GM23338 (cell line): ENCODE data around the gene TPST2. TPM values are rescaled to one million over a fixed set of nuclear protein-coding genes. Genes with fewer than 3 reads are reported as not detected.

Source experiments
- ATAC-seq: fragments of 200-7000 bp; cut with Tn5 transposase; 3 replicates; pipeline ENCODE4 v1.9.1; 2020
- DNase-seq: peaks from one replicate; pipeline ENCODE4 v3.0.0-alpha.2; 2015; ENCODE audit warnings: low spot score
- H2AFZ ChIP-seq: fragments of 200-600 bp; sonication (generic); 2 replicates; pipeline ENCODE4 v1.8.0; 2016; ENCODE audit warnings: antibody characterized with exemption, mild to moderate bottlenecking, moderate library complexity
- H3F3A ChIP-seq: fragments of 200-600 bp; sonication (generic); replicated peaks from 2 replicates; pipeline ENCODE4 v1.8.0; 2017; ENCODE audit warnings: antibody characterized with exemption, mixed run types, low read depth
- H3K27ac ChIP-seq: fragments of 200-600 bp; sonication (generic); 2 replicates; pipeline ENCODE4 v1.6.1; 2016; ENCODE audit warnings: low read depth
- H3K27me3 ChIP-seq: fragments of 200-600 bp; sonication (generic); 2 replicates; pipeline ENCODE4 v1.8.0; 2016; ENCODE audit warnings: mild to moderate bottlenecking, mixed run types, moderate library complexity; ENCODE audit not compliant: insufficient read depth
- H3K36me3 ChIP-seq: fragments of 200-600 bp; sonication (generic); 2 replicates; pipeline ENCODE4 v1.8.0; 2016; ENCODE audit warnings: mild to moderate bottlenecking; ENCODE audit not compliant: insufficient read depth
- H3K4me1 ChIP-seq: fragments of 200-600 bp; sonication (generic); 2 replicates; pipeline ENCODE4 v1.8.0; 2016; ENCODE audit warnings: mild to moderate bottlenecking, moderate library complexity; ENCODE audit not compliant: insufficient read depth
- H3K4me2 ChIP-seq: fragments of 200-600 bp; sonication (generic); 2 replicates; pipeline ENCODE4 v1.7.1; 2017; ENCODE audit warnings: mixed run types
- H3K4me3 ChIP-seq: fragments of 200-600 bp; sonication (generic); 2 replicates; pipeline ENCODE4 v1.6.1; 2016; ENCODE audit warnings: mixed run types
- H3K79me2 ChIP-seq: fragments of 200-600 bp; sonication (generic); replicated peaks from 2 replicates; pipeline ENCODE4 v1.8.0; 2017; ENCODE audit warnings: mild to moderate bottlenecking; ENCODE audit not compliant: insufficient read depth
- H3K9me2 ChIP-seq: fragments of 200-600 bp; sonication (generic); 2 replicates; pipeline ENCODE4 v1.8.0; 2017; ENCODE audit not compliant: insufficient read depth
- H4K20me1 ChIP-seq: fragments of 200-600 bp; sonication (generic); replicated peaks from 2 replicates; pipeline ENCODE4 v1.8.0; 2017; ENCODE audit warnings: mild to moderate bottlenecking; ENCODE audit not compliant: insufficient read depth
- H3K27ac Mint-ChIP-seq: 2 replicates; pipeline ENCODE4 v1.8.0; 2020; ENCODE audit warnings: inconsistent platforms, mild to moderate bottlenecking, moderate library complexity, mixed read lengths
- H3K27me3 Mint-ChIP-seq: 3 replicates; pipeline ENCODE4 v1.8.0; 2022; ENCODE audit warnings: low read depth, mild to moderate bottlenecking, moderate library complexity, mixed read lengths, inconsistent platforms; ENCODE audit not compliant: insufficient read depth, poor library complexity
- H3K36me3 Mint-ChIP-seq: 3 replicates; pipeline ENCODE4 v1.8.0; 2021; ENCODE audit warnings: low read depth, mild to moderate bottlenecking, inconsistent platforms, moderate library complexity, mixed read lengths
- H3K4me1 Mint-ChIP-seq: 3 replicates; pipeline ENCODE4 v1.8.0; 2020; ENCODE audit warnings: mild to moderate bottlenecking, inconsistent platforms, mixed read lengths
- H3K4me3 Mint-ChIP-seq: 3 replicates; pipeline ENCODE4 v1.8.0; 2021; ENCODE audit warnings: moderate library complexity, mild to moderate bottlenecking, inconsistent platforms, mixed read lengths
- H3K9me3 Mint-ChIP-seq: 3 replicates; pipeline ENCODE4 v1.8.0; 2020; ENCODE audit warnings: moderate library complexity, mild to moderate bottlenecking, inconsistent platforms, mixed read lengths
- CREB1 ChIP-seq: fragments of 250-450 bp; sonication (Bioruptor Pico); IDR thresholded peaks from 2 replicates; pipeline ENCODE4 v1.5.0; 2020; ENCODE audit warnings: low read depth, mild to moderate bottlenecking, moderate library complexity
- EZH2phosphoT487 ChIP-seq: fragments of 200-600 bp; sonication (generic); IDR thresholded peaks from one replicate; pipeline ENCODE4 v1.8.1; 2018; ENCODE audit warnings: antibody characterized with exemption; ENCODE audit not compliant: unreplicated experiment
- JUNB ChIP-seq: IDR thresholded peaks from one replicate; pipeline ENCODE4 v1.6.1; 2016; ENCODE audit warnings: antibody characterized with exemption; ENCODE audit not compliant: unreplicated experiment
- NANOG ChIP-seq: IDR thresholded peaks from 2 replicates; pipeline ENCODE4 v1.6.1; 2016; ENCODE audit warnings: antibody characterized with exemption, borderline replicate concordance
- POLR2AphosphoS5 ChIP-seq: IDR thresholded peaks from 2 replicates; pipeline ENCODE4 v1.6.1; 2016; ENCODE audit warnings: antibody characterized with exemption, low read depth
- ZNF331 ChIP-seq: fragments of 250-450 bp; sonication (Bioruptor Pico); IDR thresholded peaks from 2 replicates; pipeline ENCODE4 v1.5.0; 2020; ENCODE audit warnings: low read depth, mild to moderate bottlenecking, moderate library complexity
- polyA plus RNA-seq: library from polyadenylated mRNA; unstranded; fragments of >200 nt; fragmentation: Nextera tagmentation; extraction: Ambion mirVana; gene quantifications from 2 replicates; pipeline ENCODE4 v1.2.1, GENCODE V29; 2016
- total RNA-seq: library from RNA; depleted of rRNA; stranded (reverse); fragments of >200 nt; shearing (Covaris generic); gene quantifications from 2 replicates; pipeline ENCODE4 v1.2.3, GENCODE V29; 2014
- TF ChIP-seq, protein P1 (sequence below): IDR thresholded peaks from 2 replicates; pipeline ENCODE4 v1.6.1; 2016; ENCODE audit warnings: antibody characterized with exemption
- TF ChIP-seq, protein P2 (sequence below): fragments of 250-450 bp; sonication (Bioruptor Pico); IDR thresholded peaks from 2 replicates; pipeline ENCODE4 v1.5.0; 2020; ENCODE audit warnings: mild to moderate bottlenecking, moderate library complexity

Gene TPST2
- total and polyA plus RNA-seq, 2 experiments from 2014 or later: 37.9 to 127 TPM

DNA sequence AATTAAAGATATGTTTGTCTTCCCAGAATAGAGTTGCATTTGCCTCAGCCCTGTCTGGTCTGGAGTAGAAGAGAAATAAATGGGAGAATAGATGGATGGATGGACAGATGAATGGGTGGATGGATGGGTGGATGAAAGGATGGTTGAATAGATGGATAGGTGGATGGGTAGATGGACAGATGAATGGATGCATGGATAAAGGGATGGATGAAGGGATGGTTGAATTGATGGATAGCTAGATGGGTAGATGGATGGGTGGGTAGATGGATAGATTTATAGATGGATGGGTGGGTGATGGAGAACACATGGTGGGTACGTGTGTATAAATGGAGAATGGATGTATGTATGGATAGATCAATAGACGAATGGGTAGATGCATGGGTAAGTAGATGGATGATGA is 19.4 kb upstream of the TPST2 start (continued):
- TF ChIP-seq, protein P1, sequence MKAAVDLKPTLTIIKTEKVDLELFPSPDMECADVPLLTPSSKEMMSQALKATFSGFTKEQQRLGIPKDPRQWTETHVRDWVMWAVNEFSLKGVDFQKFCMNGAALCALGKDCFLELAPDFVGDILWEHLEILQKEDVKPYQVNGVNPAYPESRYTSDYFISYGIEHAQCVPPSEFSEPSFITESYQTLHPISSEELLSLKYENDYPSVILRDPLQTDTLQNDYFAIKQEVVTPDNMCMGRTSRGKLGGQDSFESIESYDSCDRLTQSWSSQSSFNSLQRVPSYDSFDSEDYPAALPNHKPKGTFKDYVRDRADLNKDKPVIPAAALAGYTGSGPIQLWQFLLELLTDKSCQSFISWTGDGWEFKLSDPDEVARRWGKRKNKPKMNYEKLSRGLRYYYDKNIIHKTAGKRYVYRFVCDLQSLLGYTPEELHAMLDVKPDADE: no peak
- TF ChIP-seq, protein P2, sequence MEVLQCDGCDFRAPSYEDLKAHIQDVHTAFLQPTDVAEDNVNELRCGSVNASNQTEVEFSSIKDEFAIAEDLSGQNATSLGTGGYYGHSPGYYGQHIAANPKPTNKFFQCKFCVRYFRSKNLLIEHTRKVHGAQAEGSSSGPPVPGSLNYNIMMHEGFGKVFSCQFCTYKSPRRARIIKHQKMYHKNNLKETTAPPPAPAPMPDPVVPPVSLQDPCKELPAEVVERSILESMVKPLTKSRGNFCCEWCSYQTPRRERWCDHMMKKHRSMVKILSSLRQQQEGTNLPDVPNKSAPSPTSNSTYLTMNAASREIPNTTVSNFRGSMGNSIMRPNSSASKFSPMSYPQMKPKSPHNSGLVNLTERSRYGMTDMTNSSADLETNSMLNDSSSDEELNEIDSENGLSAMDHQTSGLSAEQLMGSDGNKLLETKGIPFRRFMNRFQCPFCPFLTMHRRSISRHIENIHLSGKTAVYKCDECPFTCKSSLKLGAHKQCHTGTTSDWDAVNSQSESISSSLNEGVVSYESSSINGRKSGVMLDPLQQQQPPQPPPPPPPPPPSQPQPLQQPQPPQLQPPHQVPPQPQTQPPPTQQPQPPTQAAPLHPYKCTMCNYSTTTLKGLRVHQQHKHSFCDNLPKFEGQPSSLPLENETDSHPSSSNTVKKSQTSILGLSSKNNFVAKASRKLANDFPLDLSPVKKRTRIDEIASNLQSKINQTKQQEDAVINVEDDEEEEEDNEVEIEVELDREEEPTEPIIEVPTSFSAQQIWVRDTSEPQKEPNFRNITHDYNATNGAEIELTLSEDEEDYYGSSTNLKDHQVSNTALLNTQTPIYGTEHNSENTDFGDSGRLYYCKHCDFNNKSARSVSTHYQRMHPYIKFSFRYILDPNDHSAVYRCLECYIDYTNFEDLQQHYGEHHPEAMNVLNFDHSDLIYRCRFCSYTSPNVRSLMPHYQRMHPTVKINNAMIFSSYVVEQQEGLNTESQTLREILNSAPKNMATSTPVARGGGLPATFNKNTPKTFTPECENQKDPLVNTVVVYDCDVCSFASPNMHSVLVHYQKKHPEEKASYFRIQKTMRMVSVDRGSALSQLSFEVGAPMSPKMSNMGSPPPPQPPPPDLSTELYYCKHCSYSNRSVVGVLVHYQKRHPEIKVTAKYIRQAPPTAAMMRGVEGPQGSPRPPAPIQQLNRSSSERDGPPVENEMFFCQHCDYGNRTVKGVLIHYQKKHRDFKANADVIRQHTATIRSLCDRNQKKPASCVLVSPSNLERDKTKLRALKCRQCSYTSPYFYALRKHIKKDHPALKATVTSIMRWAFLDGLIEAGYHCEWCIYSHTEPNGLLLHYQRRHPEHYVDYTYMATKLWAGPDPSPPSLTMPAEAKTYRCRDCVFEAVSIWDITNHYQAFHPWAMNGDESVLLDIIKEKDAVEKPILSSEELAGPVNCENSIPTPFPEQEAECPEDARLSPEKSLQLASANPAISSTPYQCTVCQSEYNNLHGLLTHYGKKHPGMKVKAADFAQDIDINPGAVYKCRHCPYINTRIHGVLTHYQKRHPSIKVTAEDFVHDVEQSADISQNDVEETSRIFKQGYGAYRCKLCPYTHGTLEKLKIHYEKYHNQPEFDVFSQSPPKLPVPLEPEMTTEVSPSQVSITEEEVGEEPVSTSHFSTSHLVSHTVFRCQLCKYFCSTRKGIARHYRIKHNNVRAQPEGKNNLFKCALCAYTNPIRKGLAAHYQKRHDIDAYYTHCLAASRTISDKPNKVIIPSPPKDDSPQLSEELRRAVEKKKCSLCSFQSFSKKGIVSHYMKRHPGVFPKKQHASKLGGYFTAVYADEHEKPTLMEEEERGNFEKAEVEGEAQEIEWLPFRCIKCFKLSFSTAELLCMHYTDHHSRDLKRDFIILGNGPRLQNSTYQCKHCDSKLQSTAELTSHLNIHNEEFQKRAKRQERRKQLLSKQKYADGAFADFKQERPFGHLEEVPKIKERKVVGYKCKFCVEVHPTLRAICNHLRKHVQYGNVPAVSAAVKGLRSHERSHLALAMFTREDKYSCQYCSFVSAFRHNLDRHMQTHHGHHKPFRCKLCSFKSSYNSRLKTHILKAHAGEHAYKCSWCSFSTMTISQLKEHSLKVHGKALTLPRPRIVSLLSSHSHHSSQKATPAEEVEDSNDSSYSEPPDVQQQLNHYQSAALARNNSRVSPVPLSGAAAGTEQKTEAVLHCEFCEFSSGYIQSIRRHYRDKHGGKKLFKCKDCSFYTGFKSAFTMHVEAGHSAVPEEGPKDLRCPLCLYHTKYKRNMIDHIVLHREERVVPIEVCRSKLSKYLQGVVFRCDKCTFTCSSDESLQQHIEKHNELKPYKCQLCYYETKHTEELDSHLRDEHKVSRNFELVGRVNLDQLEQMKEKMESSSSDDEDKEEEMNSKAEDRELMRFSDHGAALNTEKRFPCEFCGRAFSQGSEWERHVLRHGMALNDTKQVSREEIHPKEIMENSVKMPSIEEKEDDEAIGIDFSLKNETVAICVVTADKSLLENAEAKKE (CRISPR knock-in tag): no peak
- TF ChIP-seq CREB1 (CRISPR knock-in tag) (no peak), EZH2phosphoT487 (no peak), POLR2AphosphoS5 (no peak)

- Histone ChIP-seq H3F3A (peaks cover 5% of the 10 kb centered on the region; the same call in 1 of the 2 replicates), H4K20me1 (no peaks in the 10 kb centered on the region), H3K9me2 (no peaks in the 10 kb centered on the region; the same call in 1 of the 2 replicates), H3K4me2 (peak overlapping the region; percentile 44), H3K27me3 (peaks cover 15% of the 10 kb centered on the region), H3K4me3 (0 out of 2 replicates have a peak overlapping the region, but pooled peaks have one; percentile 4), H3K4me1 (peaks cover 35% of the 10 kb centered on the region), H2AFZ (no peak overlapping the region), H3K79me2 (no peaks in the 10 kb centered on the region), H3K27ac (no peak overlapping the region), H3K36me3 (no peaks in the 10 kb centered on the region)
- no peak; the same call in 2 of the 3 replicates for ATAC-seq
- peaks cover 28% of the 10 kb centered on the region for H3K4me1 Mint-ChIP-seq
- no peak overlapping the region for H3K4me3 Mint-ChIP-seq
- no peak for DNase-seq
- no peaks in the 10 kb centered on the region for H3K36me3 Mint-ChIP-seq
- TF ChIP-seq ZNF331 (CRISPR knock-in tag) (no peak), NANOG (peak; percentile 52; the same call in 1 of the 2 replicates), JUNB (no peak)
- H3K9me3 Mint-ChIP-seq: no peaks in the 10 kb centered on the region
- no peak overlapping the region for H3K27ac Mint-ChIP-seq
- H3K27me3 Mint-ChIP-seq: peaks cover 28% of the 10 kb centered on the region
Observed at GRCh38 chr22:26608129-26608528, 18.2 kb upstream of the TPST2 start.
